Retina (tissue), 1 donor: Measurements from ENCODE around the gene HERC3.

ENCODE experiments used
- DNase-seq: peaks from one replicate; pipeline ENCODE4 v3.0.0-alpha.2; 2016

HERC3 gene

GRCh38 chr4:88591787-88592599 lies at the start of gene HERC3:
Gene HERC3, plus strand, starts transcription at chr4:88592480. Its CDS starts 13,344 bp downstream, at chr4:88605824.
- DNase-seq, result peak; percentile 98

DNA sequence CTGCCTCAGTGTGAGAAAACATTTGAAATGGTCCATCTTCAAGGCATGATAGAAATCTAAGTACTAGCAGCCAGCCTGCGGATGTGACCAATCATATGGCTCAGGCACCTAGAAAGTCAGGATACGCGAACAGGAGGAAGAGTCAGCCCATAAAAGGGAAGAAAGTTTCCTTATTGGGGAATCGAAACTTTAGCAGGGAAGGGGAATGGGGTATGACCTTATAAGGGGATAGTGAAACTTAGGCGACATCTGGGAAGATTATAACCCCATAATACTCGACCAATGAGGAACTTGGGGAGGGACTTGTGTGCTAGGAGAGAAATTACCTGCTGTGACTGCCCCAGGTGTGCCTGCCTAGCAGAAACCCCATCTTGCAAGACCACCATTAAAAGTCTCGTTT lies 42.5 kb upstream of the HERC3 start:
- DNase-seq, result no peak

DNA sequence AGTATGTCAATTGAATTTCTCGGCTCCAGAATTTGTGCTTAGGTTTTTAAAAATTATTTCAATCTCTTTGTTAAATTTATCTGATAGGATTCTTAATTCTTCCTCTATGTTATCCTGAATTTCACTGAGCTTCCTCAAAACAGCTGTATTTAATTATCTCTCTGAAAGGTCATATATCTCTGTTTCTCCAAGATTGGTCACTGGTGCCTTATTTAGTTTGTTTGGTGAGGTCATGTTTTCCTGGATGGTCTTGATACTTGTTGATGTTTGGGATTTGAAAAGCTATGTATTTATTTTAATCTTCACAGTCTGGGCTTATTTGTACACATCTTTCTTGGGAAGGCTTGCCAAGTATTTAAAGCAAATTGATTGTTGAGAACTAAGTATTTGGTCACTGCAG lies 24.7 kb upstream of the HERC3 start:
- DNase-seq, result no peak

DNA sequence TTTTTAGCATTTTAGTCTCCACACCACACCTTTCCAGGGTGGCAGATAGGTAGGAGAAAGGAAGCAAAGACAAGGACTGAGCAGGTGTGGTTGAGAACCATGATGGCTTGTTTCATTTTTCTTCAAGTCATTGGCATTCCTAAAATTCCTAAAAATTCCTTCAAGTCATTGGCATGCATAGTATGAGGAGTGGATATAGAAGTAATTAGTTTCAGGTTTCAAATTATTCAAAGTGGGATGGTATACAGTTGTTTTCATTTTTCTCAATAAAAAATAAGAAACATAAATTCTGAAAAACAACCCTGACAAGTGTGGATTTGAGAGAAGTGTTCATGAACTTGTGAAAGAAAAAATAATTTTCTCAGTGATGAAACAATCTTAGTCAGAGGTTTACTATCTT lies 22.3 kb upstream of the HERC3 start:
- DNase-seq, result no peak

DNA sequence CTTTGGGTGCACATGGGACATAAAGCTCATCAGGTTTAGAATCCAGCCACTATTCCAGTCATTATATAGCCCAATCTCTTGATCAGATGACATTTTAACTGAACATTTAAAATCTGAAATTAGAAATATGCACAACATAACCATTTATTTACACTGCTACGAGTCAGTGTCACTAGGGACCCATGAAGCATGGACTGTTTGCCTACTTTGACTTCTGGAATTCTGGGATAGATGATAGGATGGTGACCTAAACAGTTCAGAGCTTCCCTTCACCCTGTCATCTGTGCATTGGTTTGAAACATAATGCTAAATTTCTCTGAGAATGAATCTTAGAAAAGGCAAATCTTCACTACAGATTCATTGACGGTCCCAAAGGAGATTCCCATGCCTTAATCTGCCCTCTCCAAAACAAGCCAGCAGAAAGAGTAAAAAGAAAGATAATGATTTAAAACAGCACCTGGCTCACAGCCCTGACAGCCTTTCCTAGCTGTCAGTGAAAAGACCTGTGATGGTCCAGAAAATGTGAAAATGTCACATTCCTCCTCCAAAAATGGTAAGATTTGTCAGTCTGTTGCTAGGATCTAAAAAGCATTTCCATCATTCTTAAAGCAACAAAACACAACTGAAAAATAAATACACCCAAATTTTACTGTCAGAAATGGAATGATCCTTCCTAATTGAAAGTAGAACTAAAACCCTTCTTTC lies 18.9 kb upstream of the HERC3 start:
- no peak for DNase-seq

DNA sequence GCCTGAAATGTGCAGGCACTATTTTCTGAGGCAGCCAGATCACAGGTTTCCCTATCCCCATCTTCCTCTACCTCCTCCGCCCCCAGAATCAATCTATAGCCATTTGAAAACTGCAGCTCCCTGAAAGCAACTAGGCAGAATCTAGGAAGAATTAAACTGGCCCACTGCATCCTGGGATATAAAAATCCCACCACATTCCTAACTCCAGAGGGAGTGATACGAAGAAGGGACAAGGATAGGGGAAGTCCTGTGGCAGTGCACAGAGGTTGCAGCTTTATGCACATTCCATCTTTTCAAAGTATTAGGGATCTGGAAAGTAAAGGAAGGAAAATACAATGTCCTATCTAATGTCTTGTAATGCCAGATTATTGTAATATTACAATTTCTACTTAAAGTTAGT lies 18.3 kb upstream of the HERC3 start:
- no peak for DNase-seq

GRCh38 chr4:88575186-88575585 lies 17.1 kb upstream of the HERC3 start:
- no peak for DNase-seq

GRCh38 chr4:88582493-88582892 lies 9.8 kb upstream of the HERC3 start:
- no peak for DNase-seq

GRCh38 chr4:88583631-88584470 lies 8.4 kb upstream of the HERC3 start:
- no peak for DNase-seq

DNA sequence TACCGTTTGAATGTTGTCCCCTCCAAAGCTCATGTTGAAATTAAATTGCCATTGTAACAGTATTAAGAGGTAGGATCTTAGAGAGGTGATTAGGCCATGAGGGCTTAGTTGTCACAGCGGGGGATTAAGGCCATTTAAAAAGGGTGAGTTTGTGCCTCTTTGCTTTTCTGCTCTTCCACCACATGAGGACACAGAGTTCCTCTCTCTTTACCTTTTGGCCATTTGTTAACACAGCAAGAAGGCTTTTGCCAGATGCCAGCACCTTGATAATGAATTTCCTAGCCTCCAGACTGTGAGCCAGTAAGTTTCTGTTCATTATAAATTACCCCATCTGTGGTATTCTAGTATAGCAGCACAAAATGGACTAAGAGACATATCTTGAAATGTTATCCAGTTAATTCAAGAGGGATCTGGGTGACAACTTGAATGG lies 7.8 kb upstream of the HERC3 start:
- DNase-seq, result no peak

GRCh38 chr4:88585917-88586316 lies 6.4 kb upstream of the HERC3 start:
- DNase-seq, result no peak

DNA sequence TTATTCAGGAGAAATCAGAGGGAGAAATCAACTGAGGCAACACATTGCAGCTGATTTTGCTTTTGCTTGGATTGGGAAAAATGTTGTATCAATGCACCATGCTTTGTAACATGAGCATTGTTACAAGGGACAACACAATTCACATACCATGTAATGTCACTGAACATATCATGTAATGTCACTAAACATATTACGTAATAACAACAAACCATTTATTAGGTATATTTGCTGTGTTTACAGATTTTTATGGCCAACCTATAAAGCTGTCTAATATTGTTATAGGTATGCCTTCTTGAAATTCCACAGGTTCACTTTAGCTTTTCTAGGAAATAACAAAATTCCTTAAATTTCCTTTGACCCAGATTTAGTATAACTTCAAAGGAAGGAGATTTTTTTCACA lies 5.0 kb upstream of the HERC3 start:
- DNase-seq, result no peak

DNA sequence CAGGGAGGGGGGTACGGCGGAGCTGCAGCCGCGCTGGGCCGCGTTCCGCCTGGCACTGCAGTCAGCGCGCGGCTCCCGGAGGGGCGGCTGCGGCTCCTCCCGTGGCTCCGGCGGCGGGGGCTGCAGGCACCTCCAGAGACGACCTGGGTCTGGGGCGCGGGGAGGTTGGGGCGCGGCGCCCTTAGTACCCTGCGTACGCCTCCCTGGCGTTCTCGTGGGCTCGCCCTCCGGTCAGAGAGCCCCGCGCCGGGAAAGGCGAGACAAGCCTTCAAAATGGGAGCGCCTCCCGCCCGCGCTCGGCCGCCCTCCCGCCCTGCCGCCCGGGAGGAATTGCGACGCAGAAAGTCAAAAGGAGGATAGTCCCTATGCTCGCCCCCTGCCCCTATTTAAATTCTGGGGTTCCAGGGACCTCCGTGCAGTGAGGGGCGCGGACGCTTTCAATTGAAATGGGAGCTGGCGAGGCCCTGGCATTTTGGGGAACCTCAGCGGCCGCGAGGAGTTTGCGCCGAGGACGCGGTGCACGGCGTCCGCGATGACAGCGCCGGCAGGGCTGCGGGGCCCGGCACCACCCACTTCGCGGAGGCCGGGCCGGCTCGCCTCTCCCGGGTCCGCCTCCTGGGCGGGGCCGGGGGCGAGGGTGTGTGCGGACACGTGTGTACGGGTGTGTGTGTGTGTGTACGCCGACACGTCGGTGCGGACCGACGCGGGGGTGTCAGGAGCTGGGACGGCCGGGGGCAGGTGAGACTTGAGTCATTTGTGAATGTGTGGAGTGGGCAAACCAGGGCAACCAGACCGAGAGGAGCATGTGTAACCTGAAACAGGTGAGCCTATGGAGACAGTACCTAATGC lies 544 bp downstream of the HERC3 start:
- peak; percentile 91 for DNase-seq

- DNase-seq, result no peak
Measured at GRCh38 chr4:88597970-88598660, 5.8 kb downstream of the HERC3 start.

GRCh38 chr4:88599298-88599697 lies 7.0 kb downstream of the HERC3 start:
- DNase-seq, result no peak

DNA sequence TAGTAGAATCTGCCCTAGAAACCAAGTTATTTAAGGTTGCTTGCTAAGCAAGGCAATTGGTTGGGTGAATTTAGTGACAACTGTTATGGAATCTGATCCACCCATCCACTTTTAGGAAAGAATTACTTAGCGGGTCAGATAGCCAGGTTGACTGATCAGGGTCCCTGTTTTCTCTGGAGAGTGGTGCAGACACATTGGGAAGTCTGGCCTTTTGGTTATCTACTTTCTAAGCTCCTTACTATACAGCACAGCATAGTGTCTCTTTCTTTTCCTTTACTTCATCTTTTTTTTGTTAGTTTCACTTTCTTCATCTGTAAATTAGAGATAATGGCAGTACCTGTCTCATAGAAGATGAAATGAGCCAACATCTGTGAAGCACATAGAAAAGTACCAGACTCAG lies 7.4 kb downstream of the HERC3 start:
- DNase-seq, result no peak

DNA sequence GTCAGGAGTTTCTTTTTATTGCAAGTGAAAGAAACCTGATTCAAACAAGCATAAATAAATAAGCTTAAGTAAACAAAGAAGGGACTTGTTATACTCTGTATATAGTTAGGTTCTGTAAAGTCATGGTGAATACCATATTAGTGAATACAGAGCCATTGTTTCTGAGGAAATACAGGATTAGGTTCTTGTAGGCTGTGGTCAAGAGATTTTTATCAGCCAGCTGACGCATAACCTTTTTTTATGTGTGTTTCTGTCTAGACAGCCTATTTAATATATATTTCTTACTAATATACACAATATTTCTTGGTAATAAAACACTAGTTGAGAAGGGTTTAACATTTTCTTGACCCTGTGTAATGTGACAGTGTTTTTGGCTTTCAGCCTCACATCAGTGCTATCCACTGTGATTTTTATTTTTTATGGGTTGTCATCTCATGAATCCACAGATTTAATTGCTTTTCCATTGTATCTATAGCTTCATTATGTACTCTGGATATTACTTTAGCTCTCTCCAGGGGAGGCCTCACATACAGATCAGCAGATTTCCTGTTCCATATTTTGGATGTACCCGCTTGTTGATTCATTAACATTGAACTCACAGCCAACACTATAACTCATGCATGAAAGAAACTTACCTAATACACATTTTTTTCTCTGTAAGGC lies 8.0 kb downstream of the HERC3 start:
- no peak for DNase-seq

DNA sequence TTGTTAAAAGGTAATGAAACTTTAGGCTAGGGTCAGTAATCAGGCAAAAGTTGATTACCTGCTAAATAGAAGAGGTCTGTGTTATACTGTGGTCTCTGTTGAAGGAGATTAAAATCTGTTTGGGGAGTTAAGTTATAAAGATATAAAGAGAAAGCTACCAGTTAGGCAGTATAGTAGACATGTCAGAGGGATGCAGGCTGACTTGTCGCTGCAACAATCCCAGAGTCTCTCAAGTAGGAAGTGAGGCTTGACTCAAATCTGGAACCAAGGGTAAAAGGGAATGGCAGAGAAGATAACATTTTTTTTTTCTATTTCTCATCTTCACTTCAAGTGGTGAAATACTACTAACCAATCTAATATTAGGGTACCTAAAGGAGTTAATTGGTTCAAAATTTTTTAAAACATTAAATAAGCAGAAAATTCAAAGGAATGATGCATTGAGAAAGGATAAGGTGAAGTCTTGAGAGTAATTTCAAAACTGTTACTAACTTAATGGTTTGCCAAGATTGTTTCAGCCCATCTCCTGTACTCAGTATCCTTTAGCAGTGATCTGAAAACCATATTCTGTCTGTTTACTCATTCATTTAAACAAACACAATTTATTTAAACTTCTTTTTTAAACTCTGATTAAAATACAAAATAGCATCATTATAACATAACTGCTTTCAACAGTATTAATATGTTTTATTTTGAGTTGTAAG lies 12.8 kb downstream of the HERC3 start:
- DNase-seq, result no peak

DNA sequence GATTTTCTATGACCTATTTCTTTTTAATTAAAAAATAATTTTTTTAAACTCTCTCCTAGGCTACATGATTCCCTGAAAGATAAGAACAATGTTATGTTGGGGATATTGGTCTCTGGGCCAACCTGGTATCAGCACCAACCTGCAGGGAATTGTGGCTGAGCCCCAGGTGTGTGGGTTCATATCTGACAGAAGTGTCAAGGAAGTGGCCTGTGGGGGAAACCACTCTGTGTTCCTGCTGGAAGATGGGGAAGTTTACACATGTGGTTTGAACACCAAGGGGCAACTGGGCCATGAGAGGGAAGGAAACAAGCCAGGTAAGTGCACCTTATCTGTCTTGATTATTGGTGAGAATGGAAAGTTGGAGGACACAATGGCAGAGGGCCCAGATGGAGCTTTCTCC lies 13.5 kb downstream of the HERC3 start:
- no peak for DNase-seq

- no peak for DNase-seq
Measured at GRCh38 chr4:88606832-88607231, 14.6 kb downstream of the HERC3 start.

DNA sequence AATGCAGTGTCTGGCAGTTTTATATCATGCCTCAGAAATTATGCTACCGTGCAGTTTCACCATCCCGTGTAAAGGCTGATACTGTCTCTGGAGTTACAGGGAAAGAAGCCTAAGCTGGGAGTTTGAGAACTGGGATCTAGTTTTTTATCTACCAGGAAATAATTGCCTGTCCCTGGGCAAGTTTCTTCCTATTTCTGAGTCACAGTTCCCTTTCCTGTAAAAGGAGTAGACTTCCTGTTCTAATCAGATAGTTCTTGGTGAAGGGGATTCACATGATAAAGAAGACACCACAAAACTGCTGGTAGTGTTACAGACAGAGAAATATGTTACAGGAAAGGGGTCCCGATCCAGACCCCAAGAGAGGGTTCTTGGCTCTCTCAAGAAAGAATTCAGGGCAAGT lies 17.1 kb downstream of the HERC3 start:
- no peak for DNase-seq
